Transverse colon (tissue), 3 donors: ENCODE results near the gene UBE2G1.

Experiments
- POLR2A ChIP-seq: fragments of 450-650 bp; IDR thresholded peaks from one replicate; pipeline ENCODE4 v1.6.1; 2016; ENCODE audit warnings: antibody characterized with exemption, mild to moderate bottlenecking, moderate library complexity
- TF ChIP-seq, protein P1 (sequence below), 5 experiments: fragments of 200-600 bp in 3 of 5; fragments of 450-650 bp in 2 of 5; sonication (generic) in 3 of 5; IDR thresholded peaks; 1 replicate in 2 of 5; 2 replicates in 3 of 5; pipeline ENCODE4 v1.5.1; 2016 to 2017; ENCODE audit warnings: antibody characterized with exemption in 5 of 5, inconsistent platforms in 3 of 5, mild to moderate bottlenecking in 2 of 5, moderate library complexity in 1 of 5

DNA sequence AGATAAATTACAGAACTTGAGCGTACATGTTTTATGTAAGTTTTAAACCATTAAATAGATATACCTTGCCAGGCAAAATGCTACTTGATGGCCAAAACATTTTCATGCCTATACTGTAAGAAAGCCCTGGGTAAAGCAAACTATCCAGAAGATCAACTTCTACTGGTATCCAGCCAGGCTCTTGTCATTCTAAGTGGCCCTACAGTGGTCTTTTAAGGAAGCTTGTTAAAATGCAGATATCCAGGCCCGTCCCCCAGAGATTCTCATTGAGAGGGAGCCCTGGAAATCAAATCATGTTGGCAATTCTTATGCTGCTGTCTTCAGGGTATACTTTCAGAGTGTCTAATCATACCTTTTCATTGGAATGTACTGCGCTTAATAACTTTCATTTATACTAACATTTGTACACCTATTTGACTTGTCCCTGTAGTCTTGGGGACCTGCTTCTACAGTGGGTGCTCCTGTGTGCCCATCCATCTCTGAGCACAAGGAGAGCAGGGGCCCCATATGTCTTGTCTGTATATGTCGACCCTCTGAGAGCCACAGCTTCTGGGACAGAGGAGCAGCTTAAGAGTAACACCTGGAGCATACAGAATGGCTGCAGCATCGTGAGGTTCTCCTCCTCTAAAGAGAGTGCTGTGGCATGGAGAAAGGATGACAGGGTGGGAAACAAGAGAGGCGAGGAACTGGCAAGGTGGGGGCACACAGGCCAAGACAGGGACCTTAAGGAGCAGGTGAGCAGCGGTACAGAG lies 59.1 kb downstream of the UBE2G1 start:
- TF ChIP-seq, protein P1, sequence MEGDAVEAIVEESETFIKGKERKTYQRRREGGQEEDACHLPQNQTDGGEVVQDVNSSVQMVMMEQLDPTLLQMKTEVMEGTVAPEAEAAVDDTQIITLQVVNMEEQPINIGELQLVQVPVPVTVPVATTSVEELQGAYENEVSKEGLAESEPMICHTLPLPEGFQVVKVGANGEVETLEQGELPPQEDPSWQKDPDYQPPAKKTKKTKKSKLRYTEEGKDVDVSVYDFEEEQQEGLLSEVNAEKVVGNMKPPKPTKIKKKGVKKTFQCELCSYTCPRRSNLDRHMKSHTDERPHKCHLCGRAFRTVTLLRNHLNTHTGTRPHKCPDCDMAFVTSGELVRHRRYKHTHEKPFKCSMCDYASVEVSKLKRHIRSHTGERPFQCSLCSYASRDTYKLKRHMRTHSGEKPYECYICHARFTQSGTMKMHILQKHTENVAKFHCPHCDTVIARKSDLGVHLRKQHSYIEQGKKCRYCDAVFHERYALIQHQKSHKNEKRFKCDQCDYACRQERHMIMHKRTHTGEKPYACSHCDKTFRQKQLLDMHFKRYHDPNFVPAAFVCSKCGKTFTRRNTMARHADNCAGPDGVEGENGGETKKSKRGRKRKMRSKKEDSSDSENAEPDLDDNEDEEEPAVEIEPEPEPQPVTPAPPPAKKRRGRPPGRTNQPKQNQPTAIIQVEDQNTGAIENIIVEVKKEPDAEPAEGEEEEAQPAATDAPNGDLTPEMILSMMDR (IDR thresholded peaks at IDR 0.05) = no peak
- no peak for TF ChIP-seq POLR2A
